ENCODE results near the gene SLITRK4. TPM values are rescaled to one million over a fixed set of nuclear protein-coding genes. Genes with fewer than 3 reads are reported as not detected.

SLITRK4 gene
- total and polyA plus RNA-seq, 2 of the 13 experiments (the other 11 are each of a cell fraction or from before 2014, with no cell fraction given): not detected

DNA sequence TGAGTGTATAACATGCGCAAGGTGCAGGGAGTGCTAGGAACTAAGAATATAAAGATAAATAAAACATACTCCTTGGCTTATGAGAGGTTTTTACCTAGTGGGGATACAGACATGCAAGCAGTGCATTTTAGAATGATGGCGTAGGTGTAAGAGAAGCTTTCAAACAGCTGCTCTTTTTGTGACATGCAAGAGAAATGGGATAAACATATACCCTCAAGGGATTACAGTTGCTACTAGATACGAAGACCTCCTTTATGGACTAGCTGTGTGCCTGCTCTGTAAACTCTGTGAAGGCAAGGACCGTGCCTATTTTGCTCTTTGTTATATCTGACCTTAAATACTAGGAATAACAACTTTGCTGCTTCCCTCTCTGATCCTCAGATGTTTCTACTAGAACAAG is 39.0 kb upstream of the SLITRK4 start (continued):
- TF ChIP-seq FIP1L1 (IDR thresholded peaks at IDR 0.05; ENCODE audit: borderline replicate concordance, insufficient read depth, low read depth, low read length): no peak
- no peak for TF ChIP-seq ELK4 (CRISPR knock-in tag; IDR thresholded peaks at IDR 0.05; ENCODE audit: borderline replicate concordance)
- no peak for TF ChIP-seq ZNF343 (CRISPR knock-in tag; IDR thresholded peaks at IDR 0.05)
- no peak for TF ChIP-seq KDM4B (CRISPR knock-in tag; IDR thresholded peaks at IDR 0.05)
- no peak for TF ChIP-seq ZNF143 (CRISPR knock-in tag; IDR thresholded peaks at IDR 0.05)

- Histone ChIP-seq H3K27me3 (ENCODE audit: control insufficient read depth in 1 of 2, insufficient read depth in 2 of 2, low read length in 2 of 2) (no peaks in the 10 kb centered on the region), H3K79me2 (ENCODE audit: insufficient read depth, low read length) (no peaks in the 10 kb centered on the region), H3K4me2 (ENCODE audit: low read depth, low read length) (no peak overlapping the region), H4K20me1 (ENCODE audit: insufficient read depth, low read length) (no peaks in the 10 kb centered on the region), H3K4me3 (replicated peaks in 1 of 3; ENCODE audit: insufficient read depth in 1 of 3, low read depth in 2 of 3, low read length in 3 of 3) (no peak overlapping the region), H3K9me3 (ENCODE audit: low read length) (no peaks in the 10 kb centered on the region), H3K9ac (ENCODE audit: insufficient read depth, low read depth, low read length) (no peak overlapping the region), H3K27ac (ENCODE audit: extremely low read length, insufficient read depth, low read length) (no peak overlapping the region), H3K36me3 (replicated peaks in 1 of 2; ENCODE audit: control insufficient read depth in 1 of 2, insufficient read depth in 2 of 2, low read length in 2 of 2) (no peaks in the 10 kb centered on the region), H2AFZ (ENCODE audit: low read length) (no peak overlapping the region), H3K4me1 (ENCODE audit: insufficient read depth, low read length) (no peaks in the 10 kb centered on the region)
- ChIA-PET POLR2A (no interaction called here), CTCF (ENCODE audit: low intra/inter-chr PET ratio, low total read pairs) (no interaction called here)
- FAIRE-seq: no peak
- in situ Hi-C loops (cut with HindIII; ENCODE audit: extremely low pct_ligation_motif_present, low pct_unique_long_range_greater_than_20kb) (no loop called here), intact Hi-C loops (cut with micrococcal nuclease; ENCODE audit: unreplicated experiment) (loop anchor here (5.0 kb wide), 1 partner anchor 1523 kb away; no protein-coding TSS in a partner anchor)
- 3% methylated on average over 5 of the region's 5 CpGs for WGBS (ENCODE audit: low lambda C conversion rate)
- no peak for ATAC-seq
- BruUV-seq (replicated peaks): no TSS peak
- DNase-seq (ENCODE audit: low spot score): no peak
- TF ChIP-seq KDM5A (IDR thresholded peaks at IDR 0.05; ENCODE audit: borderline replicate concordance, low read length) (no peak), ZSCAN31 (CRISPR knock-in tag; IDR thresholded peaks at IDR 0.05; ENCODE audit: low read depth) (no peak), REPIN1 (CRISPR knock-in tag; IDR thresholded peaks at IDR 0.05; ENCODE audit: borderline replicate concordance, low read depth) (no peak), ZNF607 (CRISPR knock-in tag; IDR thresholded peaks at IDR 0.05; ENCODE audit: borderline replicate concordance) (no peak), ZNF350 (CRISPR knock-in tag; IDR thresholded peaks at IDR 0.05; ENCODE audit: borderline replicate concordance, low read depth) (no peak), MIER3 (CRISPR knock-in tag; IDR thresholded peaks at IDR 0.05; ENCODE audit: borderline replicate concordance) (no peak), HDAC6 (IDR thresholded peaks at IDR 0.05; ENCODE audit: low read depth, low read length) (no peak), ELF3 (CRISPR knock-in tag; IDR thresholded peaks at IDR 0.05) (no peak)
- TF ChIP-seq, protein P1, sequence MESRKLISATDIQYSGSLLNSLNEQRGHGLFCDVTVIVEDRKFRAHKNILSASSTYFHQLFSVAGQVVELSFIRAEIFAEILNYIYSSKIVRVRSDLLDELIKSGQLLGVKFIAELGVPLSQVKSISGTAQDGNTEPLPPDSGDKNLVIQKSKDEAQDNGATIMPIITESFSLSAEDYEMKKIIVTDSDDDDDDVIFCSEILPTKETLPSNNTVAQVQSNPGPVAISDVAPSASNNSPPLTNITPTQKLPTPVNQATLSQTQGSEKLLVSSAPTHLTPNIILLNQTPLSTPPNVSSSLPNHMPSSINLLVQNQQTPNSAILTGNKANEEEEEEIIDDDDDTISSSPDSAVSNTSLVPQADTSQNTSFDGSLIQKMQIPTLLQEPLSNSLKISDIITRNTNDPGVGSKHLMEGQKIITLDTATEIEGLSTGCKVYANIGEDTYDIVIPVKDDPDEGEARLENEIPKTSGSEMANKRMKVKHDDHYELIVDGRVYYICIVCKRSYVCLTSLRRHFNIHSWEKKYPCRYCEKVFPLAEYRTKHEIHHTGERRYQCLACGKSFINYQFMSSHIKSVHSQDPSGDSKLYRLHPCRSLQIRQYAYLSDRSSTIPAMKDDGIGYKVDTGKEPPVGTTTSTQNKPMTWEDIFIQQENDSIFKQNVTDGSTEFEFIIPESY (CRISPR knock-in tag; IDR thresholded peaks at IDR 0.05): no peak
- TF ChIP-seq, protein P2, sequence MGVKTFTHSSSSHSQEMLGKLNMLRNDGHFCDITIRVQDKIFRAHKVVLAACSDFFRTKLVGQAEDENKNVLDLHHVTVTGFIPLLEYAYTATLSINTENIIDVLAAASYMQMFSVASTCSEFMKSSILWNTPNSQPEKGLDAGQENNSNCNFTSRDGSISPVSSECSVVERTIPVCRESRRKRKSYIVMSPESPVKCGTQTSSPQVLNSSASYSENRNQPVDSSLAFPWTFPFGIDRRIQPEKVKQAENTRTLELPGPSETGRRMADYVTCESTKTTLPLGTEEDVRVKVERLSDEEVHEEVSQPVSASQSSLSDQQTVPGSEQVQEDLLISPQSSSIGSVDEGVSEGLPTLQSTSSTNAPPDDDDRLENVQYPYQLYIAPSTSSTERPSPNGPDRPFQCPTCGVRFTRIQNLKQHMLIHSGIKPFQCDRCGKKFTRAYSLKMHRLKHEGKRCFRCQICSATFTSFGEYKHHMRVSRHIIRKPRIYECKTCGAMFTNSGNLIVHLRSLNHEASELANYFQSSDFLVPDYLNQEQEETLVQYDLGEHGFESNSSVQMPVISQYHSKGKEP (CRISPR knock-in tag; IDR thresholded peaks at IDR 0.05): no peak
- TF ChIP-seq, protein P3, sequence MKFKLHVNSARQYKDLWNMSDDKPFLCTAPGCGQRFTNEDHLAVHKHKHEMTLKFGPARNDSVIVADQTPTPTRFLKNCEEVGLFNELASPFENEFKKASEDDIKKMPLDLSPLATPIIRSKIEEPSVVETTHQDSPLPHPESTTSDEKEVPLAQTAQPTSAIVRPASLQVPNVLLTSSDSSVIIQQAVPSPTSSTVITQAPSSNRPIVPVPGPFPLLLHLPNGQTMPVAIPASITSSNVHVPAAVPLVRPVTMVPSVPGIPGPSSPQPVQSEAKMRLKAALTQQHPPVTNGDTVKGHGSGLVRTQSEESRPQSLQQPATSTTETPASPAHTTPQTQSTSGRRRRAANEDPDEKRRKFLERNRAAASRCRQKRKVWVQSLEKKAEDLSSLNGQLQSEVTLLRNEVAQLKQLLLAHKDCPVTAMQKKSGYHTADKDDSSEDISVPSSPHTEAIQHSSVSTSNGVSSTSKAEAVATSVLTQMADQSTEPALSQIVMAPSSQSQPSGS (CRISPR knock-in tag; IDR thresholded peaks at IDR 0.05): no peak
- TF ChIP-seq, protein P4, sequence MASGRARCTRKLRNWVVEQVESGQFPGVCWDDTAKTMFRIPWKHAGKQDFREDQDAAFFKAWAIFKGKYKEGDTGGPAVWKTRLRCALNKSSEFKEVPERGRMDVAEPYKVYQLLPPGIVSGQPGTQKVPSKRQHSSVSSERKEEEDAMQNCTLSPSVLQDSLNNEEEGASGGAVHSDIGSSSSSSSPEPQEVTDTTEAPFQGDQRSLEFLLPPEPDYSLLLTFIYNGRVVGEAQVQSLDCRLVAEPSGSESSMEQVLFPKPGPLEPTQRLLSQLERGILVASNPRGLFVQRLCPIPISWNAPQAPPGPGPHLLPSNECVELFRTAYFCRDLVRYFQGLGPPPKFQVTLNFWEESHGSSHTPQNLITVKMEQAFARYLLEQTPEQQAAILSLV (CRISPR knock-in tag; IDR thresholded peaks at IDR 0.05; ENCODE audit: borderline replicate concordance): no peak
Observed at GRCh38 chrX:143669395-143669794, 33.5 kb upstream of the SLITRK4 start.

All from HepG2 (cell line).